Endodermal cell (in vitro differentiated cells): ENCODE data around the gene HPSE2. TPM values are rescaled to one million over a fixed set of nuclear protein-coding genes. Genes with fewer than 3 reads are reported as not detected.

ENCODE experiments used
- DNase-seq: peaks from one replicate; pipeline ENCODE4 v3.0.0-alpha.2; 2017
- H3K27ac ChIP-seq: 2 replicates; pipeline ENCODE4 v1.5.1; 2013; ENCODE audit warnings: mild to moderate bottlenecking, low read depth, low read length, moderate library complexity
- H3K27me3 ChIP-seq: 2 replicates; pipeline ENCODE4 v1.6.1; 2013; ENCODE audit warnings: mild to moderate bottlenecking, low read length, moderate library complexity; ENCODE audit not compliant: insufficient read depth, control insufficient read depth, poor library complexity, severe bottlenecking
- H3K36me3 ChIP-seq: 2 replicates; pipeline ENCODE4 v1.7.0; 2013; ENCODE audit warnings: mild to moderate bottlenecking, low read length, moderate library complexity; ENCODE audit not compliant: control insufficient read depth, insufficient read depth
- H3K4me1 ChIP-seq: one replicate; pipeline ENCODE4 v1.7.0; 2013; ENCODE audit warnings: low read length; ENCODE audit not compliant: control insufficient read depth, insufficient read depth
- H3K4me3 ChIP-seq: 2 replicates; pipeline ENCODE4 v1.5.1; 2013; ENCODE audit warnings: mild to moderate bottlenecking, low read length, moderate library complexity
- H3K9ac ChIP-seq: 2 replicates; pipeline ENCODE4 v1.6.1; 2013; ENCODE audit warnings: mild to moderate bottlenecking, low read length, moderate library complexity; ENCODE audit not compliant: poor library complexity, severe bottlenecking; ENCODE audit errors: extremely low read depth
- H3K9me3 ChIP-seq: 2 replicates; pipeline ENCODE4 v1.6.1; 2013; ENCODE audit warnings: mild to moderate bottlenecking, low read length, moderate library complexity; ENCODE audit not compliant: control insufficient read depth
- H3K27ac Mint-ChIP-seq: 2 replicates; pipeline ENCODE4 v1.8.0; 2020; ENCODE audit warnings: mixed read lengths
- H3K27me3 Mint-ChIP-seq: 2 replicates; pipeline ENCODE4 v1.8.0; 2021; ENCODE audit warnings: mild to moderate bottlenecking, mixed read lengths; ENCODE audit not compliant: insufficient read depth
- H3K36me3 Mint-ChIP-seq: 2 replicates; pipeline ENCODE4 v1.8.0; 2020; ENCODE audit warnings: low read depth, mixed read lengths
- H3K4me1 Mint-ChIP-seq: 2 replicates; pipeline ENCODE4 v1.8.0; 2020; ENCODE audit warnings: mixed read lengths
- H3K4me3 Mint-ChIP-seq: 2 replicates; pipeline ENCODE4 v1.8.0; 2020; ENCODE audit warnings: mild to moderate bottlenecking, moderate library complexity, mixed read lengths
- H3K9me3 Mint-ChIP-seq: 2 replicates; pipeline ENCODE4 v1.8.0; 2020; ENCODE audit warnings: mild to moderate bottlenecking, mixed read lengths
- WGBS, 2 experiments: methylation state at CpG; one replicate each; pipeline versions ENCODE4 v1.1.5 to v1.1.7; 2013; ENCODE audit warnings: missing lambda C conversion rate in 2 of 2, mixed read lengths in 1 of 2; ENCODE audit not compliant: insufficient coverage in 1 of 2, insufficient read length in 1 of 2; 5-methylcytosine and 5-hydroxymethylcytosine counted together
- total RNA-seq, 2 donors: library from RNA; stranded (reverse); fragmentation: NEBNext Ultra II Directional in 1 of 2; extraction: Animal tissue kit (Norgen Biotek cat#: 25700) in 1 of 2; gene quantifications; 2 replicates in 1 of 2; 3 replicates in 1 of 2; pipeline ENCODE4 v1.2.1, GENCODE V29; 2021
- TF ChIP-seq, protein P1 (sequence below): fragments of 200-600 bp; sonication (generic); conservative IDR thresholded peaks from 2 replicates; pipeline ENCODE4 v1.5.0; 2021; ENCODE audit warnings: antibody characterized with exemption, mild to moderate bottlenecking

The HPSE2 gene
- total RNA-seq, 2 donors from 2014 or later: 0.07 to 0.11 TPM

DNA sequence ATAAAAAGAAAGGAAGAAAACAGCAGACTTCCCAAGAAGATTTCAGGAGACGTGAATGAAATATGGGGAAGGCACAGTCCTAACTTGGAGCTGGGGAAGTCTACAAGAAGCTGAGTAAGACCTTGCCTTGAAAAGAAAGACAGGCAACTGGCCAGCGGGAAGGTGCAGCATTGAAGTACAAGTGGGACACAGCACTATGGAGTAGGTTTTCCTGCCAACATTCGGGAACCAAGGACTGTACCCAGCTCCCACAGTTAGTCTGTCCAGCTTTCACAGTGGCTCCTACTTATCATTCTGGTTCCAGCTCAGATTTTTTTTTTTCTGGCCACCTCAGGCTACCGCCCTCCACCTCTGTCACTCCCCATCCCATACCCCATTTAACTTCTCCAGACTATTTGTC lies 798.9 kb downstream of the HPSE2 start:
- Mint-ChIP-seq H3K36me3 (peaks cover 88% of the 10 kb centered on the region), H3K9me3 (peaks cover 48% of the 10 kb centered on the region), H3K27ac (no peak overlapping the region), H3K4me3 (no peak overlapping the region), H3K27me3 (no peaks in the 10 kb centered on the region), H3K4me1 (no peaks in the 10 kb centered on the region)
- Histone ChIP-seq H3K27ac (no peak overlapping the region), H3K9ac (no peak overlapping the region), H3K36me3 (peaks cover 67% of the 10 kb centered on the region), H3K4me3 (no peak overlapping the region), H3K9me3 (peaks cover 44% of the 10 kb centered on the region), H3K4me1 (no peaks in the 10 kb centered on the region), H3K27me3 (no peaks in the 10 kb centered on the region)
- 91% methylated on average over 4 of the region's 4 CpGs for WGBS, 2 experiments
- TF ChIP-seq, protein P1, sequence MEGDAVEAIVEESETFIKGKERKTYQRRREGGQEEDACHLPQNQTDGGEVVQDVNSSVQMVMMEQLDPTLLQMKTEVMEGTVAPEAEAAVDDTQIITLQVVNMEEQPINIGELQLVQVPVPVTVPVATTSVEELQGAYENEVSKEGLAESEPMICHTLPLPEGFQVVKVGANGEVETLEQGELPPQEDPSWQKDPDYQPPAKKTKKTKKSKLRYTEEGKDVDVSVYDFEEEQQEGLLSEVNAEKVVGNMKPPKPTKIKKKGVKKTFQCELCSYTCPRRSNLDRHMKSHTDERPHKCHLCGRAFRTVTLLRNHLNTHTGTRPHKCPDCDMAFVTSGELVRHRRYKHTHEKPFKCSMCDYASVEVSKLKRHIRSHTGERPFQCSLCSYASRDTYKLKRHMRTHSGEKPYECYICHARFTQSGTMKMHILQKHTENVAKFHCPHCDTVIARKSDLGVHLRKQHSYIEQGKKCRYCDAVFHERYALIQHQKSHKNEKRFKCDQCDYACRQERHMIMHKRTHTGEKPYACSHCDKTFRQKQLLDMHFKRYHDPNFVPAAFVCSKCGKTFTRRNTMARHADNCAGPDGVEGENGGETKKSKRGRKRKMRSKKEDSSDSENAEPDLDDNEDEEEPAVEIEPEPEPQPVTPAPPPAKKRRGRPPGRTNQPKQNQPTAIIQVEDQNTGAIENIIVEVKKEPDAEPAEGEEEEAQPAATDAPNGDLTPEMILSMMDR: no peak
- no peak for DNase-seq

DNA sequence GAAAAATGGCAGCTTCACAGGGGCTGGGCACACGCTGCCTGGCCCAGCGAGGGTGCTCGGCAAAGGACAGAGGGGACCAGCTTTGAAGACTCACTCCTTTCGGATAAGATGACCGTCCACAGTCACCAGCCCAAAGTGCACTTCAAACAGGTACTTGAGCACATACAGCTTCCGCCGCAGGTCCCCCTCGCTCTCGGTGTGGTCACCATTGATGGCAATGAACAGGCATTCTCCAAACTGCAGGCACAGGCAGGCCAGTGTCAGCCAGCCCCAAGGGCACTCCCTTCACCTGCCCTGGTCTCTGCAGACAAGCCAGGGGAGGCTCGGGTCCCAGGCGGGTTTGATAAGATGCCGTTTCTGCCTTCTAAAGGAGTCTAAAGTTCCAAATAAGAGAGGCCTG lies 800.5 kb downstream of the HPSE2 start:
- H3K27ac Mint-ChIP-seq: no peak overlapping the region
- no peaks in the 10 kb centered on the region for H3K4me1 ChIP-seq
- H3K36me3 ChIP-seq: peaks cover 67% of the 10 kb centered on the region
- 95 to 98% methylated on average over 10 to 12 of the region's 12 CpGs for WGBS, 2 experiments
- TF ChIP-seq, protein P1: no peak
- no peaks in the 10 kb centered on the region for H3K27me3 Mint-ChIP-seq
- no peaks in the 10 kb centered on the region for H3K27me3 ChIP-seq
- H3K36me3 Mint-ChIP-seq: peaks cover 89% of the 10 kb centered on the region
- peaks cover 50% of the 10 kb centered on the region for H3K9me3 Mint-ChIP-seq
- H3K9me3 ChIP-seq: peaks cover 53% of the 10 kb centered on the region
- H3K9ac ChIP-seq: no peak overlapping the region
- no peak for DNase-seq
- no peak overlapping the region for H3K4me3 ChIP-seq
- no peak overlapping the region for H3K27ac ChIP-seq
- no peak overlapping the region for H3K4me3 Mint-ChIP-seq
- H3K4me1 Mint-ChIP-seq: no peaks in the 10 kb centered on the region

DNA sequence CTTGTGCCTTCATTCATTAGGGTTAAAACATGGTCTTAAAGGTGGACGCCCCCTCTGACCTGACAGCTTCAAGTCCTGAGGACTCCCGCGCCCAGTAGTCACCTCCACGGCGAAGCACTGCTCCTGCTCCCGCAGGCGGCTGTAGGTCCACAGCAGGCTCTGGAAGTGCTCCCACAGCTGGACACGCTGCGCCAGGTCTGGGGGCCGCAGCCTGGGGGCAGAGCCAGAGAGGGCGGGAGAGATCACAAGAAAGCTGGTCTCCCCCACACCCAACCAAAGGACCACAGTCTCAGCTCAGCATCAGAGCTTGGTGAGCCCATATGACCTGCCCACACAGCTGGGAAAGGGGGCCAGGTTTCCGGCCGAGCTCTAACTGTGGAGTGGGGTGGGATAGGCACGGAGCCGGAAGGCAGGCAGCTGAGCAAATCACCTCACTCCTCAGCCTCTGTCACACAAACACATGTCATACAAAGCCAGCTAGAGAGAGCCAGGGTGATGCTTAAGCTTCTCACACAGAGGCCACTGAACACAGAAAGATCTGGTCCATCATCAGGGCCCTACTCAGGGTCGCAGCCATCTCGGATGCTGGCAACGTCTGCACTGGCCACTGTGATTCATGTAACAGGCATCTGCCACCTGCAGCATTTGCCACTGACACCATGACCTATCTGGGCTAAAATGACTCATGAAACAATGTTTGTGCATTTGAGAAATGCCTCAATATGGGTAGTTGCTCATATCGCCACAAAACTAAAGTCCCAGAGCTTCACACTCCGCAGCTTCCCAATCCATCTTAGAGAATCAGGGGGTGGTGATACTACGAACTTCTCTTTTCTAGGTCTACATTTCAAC lies 801.5 kb downstream of the HPSE2 start:
- Histone ChIP-seq H3K9ac (no peak overlapping the region), H3K9me3 (peaks cover 43% of the 10 kb centered on the region), H3K36me3 (peaks cover 66% of the 10 kb centered on the region), H3K4me3 (no peak overlapping the region), H3K27ac (no peak overlapping the region), H3K4me1 (no peaks in the 10 kb centered on the region), H3K27me3 (no peaks in the 10 kb centered on the region)
- Mint-ChIP-seq H3K27ac (no peak overlapping the region), H3K27me3 (no peaks in the 10 kb centered on the region), H3K36me3 (peaks cover 86% of the 10 kb centered on the region), H3K4me3 (no peak overlapping the region), H3K4me1 (no peaks in the 10 kb centered on the region), H3K9me3 (peaks cover 39% of the 10 kb centered on the region)
- 95% methylated on average over 12 to 19 of the region's 21 CpGs for WGBS, 2 experiments
- no peak for DNase-seq
- TF ChIP-seq, protein P1: no peak
